ENCODE data around the gene ZNF385A. TPM values are rescaled to one million over a fixed set of nuclear protein-coding genes. Genes with fewer than 3 reads are reported as not detected.

ZNF385A gene
- total and polyA plus RNA-seq, 2 of the 13 experiments (the other 11 are each of a cell fraction or from before 2014, with no cell fraction given), result 0.44 to 0.67 TPM

GRCh38 chr12:54360717-54361456, 23.6 kb downstream of the ZNF385A start (continued):
- TF ChIP-seq ELF1 (CRISPR knock-in tag; IDR thresholded peaks at IDR 0.05), result no peak
- TF ChIP-seq NFIC (IDR thresholded peaks at IDR 0.05; ENCODE audit: low read length), result no peak
- TF ChIP-seq ARHGAP35 (CRISPR knock-in tag; IDR thresholded peaks at IDR 0.05; ENCODE audit: borderline replicate concordance), result no peak
- TF ChIP-seq ZFP36 (IDR thresholded peaks at IDR 0.05; ENCODE audit: borderline replicate concordance, low read depth, low read length, partially characterized antibody), result no peak
- TF ChIP-seq MEIS2 (CRISPR knock-in tag; IDR thresholded peaks at IDR 0.05), result 0 out of 2 replicates have a peak, but pooled peaks have one; percentile 28
- 0 out of 2 replicates have a peak, but pooled peaks have one; percentile 74 for TF ChIP-seq NFATC3 (CRISPR knock-in tag; IDR thresholded peaks at IDR 0.05)
- TF ChIP-seq NONO (IDR thresholded peaks at IDR 0.05), result no peak
- TF ChIP-seq NONO (CRISPR knock-in tag; conservative IDR thresholded peaks at IDR 0.05), result no peak
- TF ChIP-seq CERS6 (CRISPR knock-in tag; IDR thresholded peaks at IDR 0.05), result no peak
- no peak for TF ChIP-seq JUND (CRISPR knock-in tag; IDR thresholded peaks at IDR 0.05)
- TF ChIP-seq GMEB2 (CRISPR knock-in tag; IDR thresholded peaks at IDR 0.05; ENCODE audit: low read depth), result no peak
- no peak for TF ChIP-seq ZNF558 (CRISPR knock-in tag; IDR thresholded peaks at IDR 0.05; ENCODE audit: borderline replicate concordance)
- no peak for TF ChIP-seq KLF15 (CRISPR knock-in tag; IDR thresholded peaks at IDR 0.05; ENCODE audit: borderline replicate concordance)
- no peak for TF ChIP-seq PCBP2 (optimal IDR thresholded peaks at IDR 0.05; ENCODE audit: low read depth, low read length, poor library complexity, severe bottlenecking)
- no peak for TF ChIP-seq PHF21A (CRISPR knock-in tag; IDR thresholded peaks at IDR 0.05)
- peak; percentile 39; the same call in 1 of the 2 replicates for TF ChIP-seq SP4 (CRISPR knock-in tag; IDR thresholded peaks at IDR 0.05)
- no peak for TF ChIP-seq ETS1 (CRISPR knock-in tag; IDR thresholded peaks at IDR 0.05)
- TF ChIP-seq DR1 (CRISPR knock-in tag; IDR thresholded peaks at IDR 0.05), result no peak
- TF ChIP-seq SMARCC2 (IDR thresholded peaks at IDR 0.05), result no peak
- no peak for TF ChIP-seq ZNF484 (CRISPR knock-in tag; IDR thresholded peaks at IDR 0.05; ENCODE audit: borderline replicate concordance, low read depth)
- TF ChIP-seq SIX1 (CRISPR knock-in tag; IDR thresholded peaks at IDR 0.05; ENCODE audit: borderline replicate concordance), result no peak
- TF ChIP-seq CCAR2 (optimal IDR thresholded peaks at IDR 0.05; ENCODE audit: low read depth, low read length), result no peak
- no peak for TF ChIP-seq ZMYM2 (CRISPR knock-in tag; IDR thresholded peaks at IDR 0.05)
- TF ChIP-seq MXD1 (CRISPR knock-in tag; IDR thresholded peaks at IDR 0.05), result no peak
- no peak for TF ChIP-seq ZNF781 (CRISPR knock-in tag; IDR thresholded peaks at IDR 0.05; ENCODE audit: borderline replicate concordance, not compliant biosample characterization)
- TF ChIP-seq ZNF562 (CRISPR knock-in tag; IDR thresholded peaks at IDR 0.05; ENCODE audit: borderline replicate concordance), result no peak
- TF ChIP-seq SPEN (CRISPR knock-in tag; IDR thresholded peaks at IDR 0.05; ENCODE audit: low read depth), result no peak
- no peak for TF ChIP-seq EZH2 (conservative IDR thresholded peaks at IDR 0.05; ENCODE audit: low read depth, low read length)

All from HepG2 (cell line).